Measurements from ENCODE around the gene MON1A.

DNA sequence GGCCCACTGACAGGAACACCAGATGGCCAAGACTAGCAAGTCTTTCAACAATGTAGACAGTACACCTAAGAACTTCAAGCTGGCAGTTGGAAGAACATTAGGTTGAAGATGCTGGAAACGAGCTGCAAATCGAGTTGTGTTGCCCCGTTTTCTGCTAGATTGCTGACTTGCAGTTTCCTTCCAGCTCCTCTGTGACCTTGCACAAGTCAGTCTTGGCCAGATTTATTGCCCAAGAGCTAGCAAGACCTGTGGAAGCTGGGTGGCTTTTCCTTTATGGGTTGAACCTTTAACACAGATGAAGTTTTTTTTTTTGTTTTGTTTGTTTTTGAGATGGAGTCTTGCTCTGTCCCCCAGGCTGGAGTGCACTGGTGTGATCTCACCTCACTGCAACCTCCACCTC lies 7.5 kb upstream of the MON1A start:
- TF ChIP-seq POLR2A (IDR thresholded peaks at IDR 0.05), result no peak
- TF ChIP-seq, protein P1, sequence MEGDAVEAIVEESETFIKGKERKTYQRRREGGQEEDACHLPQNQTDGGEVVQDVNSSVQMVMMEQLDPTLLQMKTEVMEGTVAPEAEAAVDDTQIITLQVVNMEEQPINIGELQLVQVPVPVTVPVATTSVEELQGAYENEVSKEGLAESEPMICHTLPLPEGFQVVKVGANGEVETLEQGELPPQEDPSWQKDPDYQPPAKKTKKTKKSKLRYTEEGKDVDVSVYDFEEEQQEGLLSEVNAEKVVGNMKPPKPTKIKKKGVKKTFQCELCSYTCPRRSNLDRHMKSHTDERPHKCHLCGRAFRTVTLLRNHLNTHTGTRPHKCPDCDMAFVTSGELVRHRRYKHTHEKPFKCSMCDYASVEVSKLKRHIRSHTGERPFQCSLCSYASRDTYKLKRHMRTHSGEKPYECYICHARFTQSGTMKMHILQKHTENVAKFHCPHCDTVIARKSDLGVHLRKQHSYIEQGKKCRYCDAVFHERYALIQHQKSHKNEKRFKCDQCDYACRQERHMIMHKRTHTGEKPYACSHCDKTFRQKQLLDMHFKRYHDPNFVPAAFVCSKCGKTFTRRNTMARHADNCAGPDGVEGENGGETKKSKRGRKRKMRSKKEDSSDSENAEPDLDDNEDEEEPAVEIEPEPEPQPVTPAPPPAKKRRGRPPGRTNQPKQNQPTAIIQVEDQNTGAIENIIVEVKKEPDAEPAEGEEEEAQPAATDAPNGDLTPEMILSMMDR (IDR thresholded peaks at IDR 0.05), result no peak

Measured in uterus (tissue), 2 donors.